ENCODE data around the gene AEBP1. TPM values are rescaled to one million over a fixed set of nuclear protein-coding genes. Genes with fewer than 3 reads are reported as not detected.

Gene AEBP1
- total RNA-seq, 1 donor from 2014 or later, result 21.7 TPM

- Mint-ChIP-seq H3K4me1 (no peaks in the 10 kb centered on the region), H3K9me3 (no peaks in the 10 kb centered on the region), H3K27ac (no peak overlapping the region), H3K4me3 (no peak overlapping the region), H3K36me3 (ENCODE audit: low read depth) (peaks cover 58% of the 10 kb centered on the region), H3K27me3 (no peaks in the 10 kb centered on the region)
- no peak for ATAC-seq (ENCODE audit: low read depth)
- intact Hi-C loops (cut with micrococcal nuclease), result no loop called here
- ChIA-PET POLR2A (interaction anchor here (1.0 kb wide), 1 partner anchor 9 kb away, joined by 3 read pairs; no protein-coding TSS in a partner anchor), CTCF (no interaction called here)
- DNase-seq, result no peak
- TF ChIP-seq CTCF (IDR thresholded peaks at IDR 0.05), result no peak
These were observed 9.7 kb downstream of the AEBP1 start for GRCh38 chr7:44113764-44114354.

GRCh38 chr7:44114586-44115310 lies 10.6 kb downstream of the AEBP1 start:
- ChIA-PET POLR2A (interaction anchor here (0.5 to 1.5 kb wide), 3 partner anchors 8 to 385 kb away, joined by 3 to 5 read pairs (median 4); partner anchors contain the start of genes COA1 and YKT6), CTCF (interaction anchor here (0.9 kb wide), 1 partner anchor 35 kb away, joined by 3 read pairs; no protein-coding TSS in a partner anchor)
- peaks cover 67% of the 10 kb centered on the region for H3K36me3 Mint-ChIP-seq (ENCODE audit: low read depth)
- ATAC-seq (ENCODE audit: low read depth) (no peak), DNase-seq (no peak)
- H3K4me3 Mint-ChIP-seq, result no peak overlapping the region
- no peak for TF ChIP-seq CTCF (IDR thresholded peaks at IDR 0.05)
- no peak overlapping the region for H3K27ac Mint-ChIP-seq
- no peaks in the 10 kb centered on the region for H3K27me3 Mint-ChIP-seq
- H3K4me1 Mint-ChIP-seq, result peaks cover under 1% of the 10 kb centered on the region
- intact Hi-C loops (cut with micrococcal nuclease), result no loop called here
- H3K9me3 Mint-ChIP-seq, result no peaks in the 10 kb centered on the region

- no peaks in the 10 kb centered on the region for H3K27me3 Mint-ChIP-seq
- no peak overlapping the region for H3K4me3 Mint-ChIP-seq
- DNase-seq, result no peak
- peaks cover 9% of the 10 kb centered on the region for H3K4me1 Mint-ChIP-seq
- no peak for TF ChIP-seq CTCF (IDR thresholded peaks at IDR 0.05)
- no peaks in the 10 kb centered on the region for H3K9me3 Mint-ChIP-seq
- no peak overlapping the region for H3K27ac Mint-ChIP-seq
- POLR2A ChIA-PET, result interaction anchor here (0.5 to 1.5 kb wide), 2 partner anchors 85 to 721 kb away, joined by 5 to 6 read pairs; partner anchors contain the start of gene YKT6
- no peak for ATAC-seq (ENCODE audit: low read depth)
- intact Hi-C loops (cut with micrococcal nuclease), result no loop called here
- CTCF ChIA-PET, result no interaction called here
- H3K36me3 Mint-ChIP-seq (ENCODE audit: low read depth), result peaks cover 80% of the 10 kb centered on the region
These were observed 12.1 kb downstream of the AEBP1 start for GRCh38 chr7:44116087-44116788.

GRCh38 chr7:44116789-44117666 lies 12.9 kb downstream of the AEBP1 start:
- no peak for ATAC-seq (ENCODE audit: low read depth)
- ChIA-PET POLR2A (interaction anchor here (0.5 to 0.9 kb wide), 2 partner anchors 12 to 720 kb away, joined by 3 to 6 read pairs; no protein-coding TSS in a partner anchor), CTCF (no interaction called here)
- H3K4me1 Mint-ChIP-seq, result peaks cover 11% of the 10 kb centered on the region
- DNase-seq, result no peak
- no peak overlapping the region for H3K4me3 Mint-ChIP-seq
- no peaks in the 10 kb centered on the region for H3K27me3 Mint-ChIP-seq
- H3K9me3 Mint-ChIP-seq, result no peaks in the 10 kb centered on the region
- intact Hi-C loops (cut with micrococcal nuclease), result no loop called here
- TF ChIP-seq CTCF (IDR thresholded peaks at IDR 0.05), result no peak
- H3K27ac Mint-ChIP-seq, result no peak overlapping the region
- H3K36me3 Mint-ChIP-seq (ENCODE audit: low read depth), result peaks cover 80% of the 10 kb centered on the region

Measured in activated B cell treated with CpG ODN at 0.5 μM for 24 hours (primary cell).